Measurements from ENCODE around the gene SLC27A6.

SLC27A6 gene

DNA sequence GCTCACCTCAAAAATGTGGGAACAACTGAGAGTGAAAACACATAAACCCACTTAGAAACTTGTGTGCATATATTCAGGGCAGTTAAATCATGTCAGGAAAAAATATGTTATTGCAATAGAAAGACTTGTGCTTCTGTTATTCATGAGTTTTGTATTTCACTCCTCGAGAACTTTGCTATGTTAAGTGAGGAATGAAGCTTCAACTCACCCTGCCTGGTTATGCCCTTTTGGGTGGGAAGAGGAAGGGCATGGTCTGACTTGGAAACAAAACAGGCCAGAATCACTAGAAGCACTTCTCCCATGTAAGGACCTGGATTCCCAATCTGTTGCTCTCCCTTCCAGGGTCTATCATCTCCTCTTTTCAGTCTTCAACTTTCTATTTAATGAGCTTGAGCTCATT, 14.5 kb downstream of the SLC27A6 start:
- TF ChIP-seq, protein P1, sequence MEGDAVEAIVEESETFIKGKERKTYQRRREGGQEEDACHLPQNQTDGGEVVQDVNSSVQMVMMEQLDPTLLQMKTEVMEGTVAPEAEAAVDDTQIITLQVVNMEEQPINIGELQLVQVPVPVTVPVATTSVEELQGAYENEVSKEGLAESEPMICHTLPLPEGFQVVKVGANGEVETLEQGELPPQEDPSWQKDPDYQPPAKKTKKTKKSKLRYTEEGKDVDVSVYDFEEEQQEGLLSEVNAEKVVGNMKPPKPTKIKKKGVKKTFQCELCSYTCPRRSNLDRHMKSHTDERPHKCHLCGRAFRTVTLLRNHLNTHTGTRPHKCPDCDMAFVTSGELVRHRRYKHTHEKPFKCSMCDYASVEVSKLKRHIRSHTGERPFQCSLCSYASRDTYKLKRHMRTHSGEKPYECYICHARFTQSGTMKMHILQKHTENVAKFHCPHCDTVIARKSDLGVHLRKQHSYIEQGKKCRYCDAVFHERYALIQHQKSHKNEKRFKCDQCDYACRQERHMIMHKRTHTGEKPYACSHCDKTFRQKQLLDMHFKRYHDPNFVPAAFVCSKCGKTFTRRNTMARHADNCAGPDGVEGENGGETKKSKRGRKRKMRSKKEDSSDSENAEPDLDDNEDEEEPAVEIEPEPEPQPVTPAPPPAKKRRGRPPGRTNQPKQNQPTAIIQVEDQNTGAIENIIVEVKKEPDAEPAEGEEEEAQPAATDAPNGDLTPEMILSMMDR (IDR thresholded peaks at IDR 0.05) = no peak
- H3K27me3 ChIP-seq = no peaks in the 10 kb centered on the region
- H3K36me3 ChIP-seq = no peaks in the 10 kb centered on the region
- no peaks in the 10 kb centered on the region for H3K4me1 ChIP-seq (ENCODE audit: control insufficient read depth in 1 of 2, insufficient read depth in 1 of 2, low read depth in 1 of 2, low read length in 1 of 2)
- no peaks in the 10 kb centered on the region for H3K9me3 ChIP-seq
- H3K27ac ChIP-seq = no peak overlapping the region
- no peak overlapping the region for H3K4me3 ChIP-seq (ENCODE audit: low read depth in 1 of 2, low read length in 1 of 2)

DNA sequence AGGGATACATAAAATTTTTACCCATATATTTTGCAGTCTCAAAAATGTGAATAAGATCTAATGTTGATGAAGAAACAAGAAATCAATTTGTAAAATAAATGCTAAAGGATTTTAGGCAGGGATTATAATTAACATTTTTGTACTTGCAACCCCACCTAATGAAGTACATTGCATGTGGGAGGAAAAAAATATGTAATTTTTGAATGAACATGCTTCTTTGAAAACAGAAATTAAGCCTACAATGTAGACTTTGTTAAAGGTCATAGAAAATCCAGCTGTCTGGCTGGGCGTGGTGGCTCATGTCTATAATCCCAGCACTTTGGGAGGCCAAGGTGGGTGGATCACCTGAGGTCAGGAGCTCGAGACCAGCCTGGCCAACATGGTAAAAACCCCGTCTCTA, 15.6 kb downstream of the SLC27A6 start:
- Histone ChIP-seq H3K4me3 (ENCODE audit: low read depth in 1 of 2, low read length in 1 of 2) (no peak overlapping the region), H3K36me3 (no peaks in the 10 kb centered on the region), H3K27me3 (no peaks in the 10 kb centered on the region), H3K27ac (no peak overlapping the region), H3K9me3 (no peaks in the 10 kb centered on the region), H3K4me1 (ENCODE audit: control insufficient read depth in 1 of 2, insufficient read depth in 1 of 2, low read depth in 1 of 2, low read length in 1 of 2) (no peaks in the 10 kb centered on the region)
- TF ChIP-seq, protein P1 (IDR thresholded peaks at IDR 0.05) = no peak

DNA sequence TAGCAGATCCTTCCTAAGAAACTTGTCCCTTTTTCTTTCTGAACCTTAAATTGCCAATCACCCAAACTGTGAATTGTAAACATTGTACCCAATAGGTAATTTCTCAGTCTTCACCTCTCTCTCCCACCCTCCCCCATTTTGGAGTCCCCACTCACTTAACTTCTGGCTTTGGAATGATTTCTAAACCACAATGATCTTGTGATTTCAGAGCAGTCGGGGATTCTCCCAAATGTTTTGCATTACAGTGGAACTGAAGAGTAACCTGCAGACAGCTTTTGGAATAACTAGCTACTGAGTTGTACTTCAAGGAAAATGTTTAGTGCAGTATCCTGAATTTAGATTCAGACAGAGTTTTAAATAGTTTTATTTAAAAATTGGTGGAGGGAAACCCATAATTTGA, 19.2 kb downstream of the SLC27A6 start:
- Histone ChIP-seq H3K4me3 (ENCODE audit: low read depth in 1 of 2, low read length in 1 of 2) (no peak overlapping the region), H3K27me3 (no peaks in the 10 kb centered on the region), H3K27ac (no peak overlapping the region), H3K36me3 (no peaks in the 10 kb centered on the region), H3K4me1 (ENCODE audit: control insufficient read depth in 1 of 2, insufficient read depth in 1 of 2, low read depth in 1 of 2, low read length in 1 of 2) (no peaks in the 10 kb centered on the region), H3K9me3 (no peaks in the 10 kb centered on the region)
- TF ChIP-seq, protein P1 (IDR thresholded peaks at IDR 0.05) = no peak

DNA sequence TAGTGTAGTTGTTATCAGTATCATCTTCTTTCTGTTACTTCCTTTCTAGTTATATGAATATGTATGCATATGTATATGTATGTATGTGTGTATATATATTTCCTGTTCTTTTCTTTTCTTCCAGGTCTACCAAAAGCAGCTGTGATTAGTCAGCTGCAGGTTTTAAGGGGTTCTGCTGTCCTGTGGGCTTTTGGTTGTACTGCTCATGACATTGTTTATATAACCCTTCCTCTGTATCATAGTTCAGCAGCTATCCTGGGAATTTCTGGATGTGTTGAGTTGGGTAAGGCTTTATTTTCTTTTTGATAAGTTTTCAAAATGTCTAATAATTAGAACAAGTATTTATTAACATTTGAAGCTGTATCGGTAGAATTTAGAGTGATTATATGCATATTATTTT, 23.2 kb downstream of the SLC27A6 start:
- Histone ChIP-seq H3K4me3 (ENCODE audit: low read depth in 1 of 2, low read length in 1 of 2) (no peak overlapping the region), H3K9me3 (no peaks in the 10 kb centered on the region), H3K36me3 (no peaks in the 10 kb centered on the region), H3K27ac (no peak overlapping the region), H3K4me1 (ENCODE audit: control insufficient read depth in 1 of 2, insufficient read depth in 1 of 2, low read depth in 1 of 2, low read length in 1 of 2) (no peaks in the 10 kb centered on the region), H3K27me3 (no peaks in the 10 kb centered on the region)
- TF ChIP-seq, protein P1 (IDR thresholded peaks at IDR 0.05) = no peak

DNA sequence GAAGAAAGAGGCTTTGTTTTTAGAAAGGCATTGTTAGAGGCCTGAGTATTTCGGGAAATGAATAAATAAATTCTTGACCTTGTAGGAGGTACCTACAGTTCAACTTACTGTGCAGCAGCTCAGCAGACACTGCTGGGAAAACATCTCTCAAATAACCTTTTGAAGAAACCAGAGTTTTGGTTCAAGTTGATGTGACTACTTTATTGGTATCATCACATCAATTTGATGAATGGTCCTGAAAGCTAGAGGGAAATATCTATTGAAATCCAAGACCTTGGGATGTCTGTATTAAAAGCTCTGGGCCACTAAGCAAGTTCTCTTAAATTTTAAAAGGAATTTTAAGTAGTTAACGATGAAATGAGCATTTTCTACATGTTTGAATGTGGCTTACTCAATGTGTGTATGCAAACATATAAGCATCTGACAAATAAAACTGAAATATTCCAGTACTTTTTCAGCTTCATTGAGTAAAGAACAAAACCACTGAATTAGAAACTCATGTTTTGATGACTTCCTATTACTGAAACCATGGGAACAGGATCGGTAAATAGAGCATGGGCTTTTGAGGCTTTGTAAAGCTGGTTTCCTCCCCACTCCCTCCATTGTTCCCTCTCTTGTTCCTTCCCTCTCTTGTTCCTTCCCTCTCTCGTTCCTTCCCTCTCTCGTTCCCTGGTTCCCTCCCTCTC, 36.7 kb downstream of the SLC27A6 start:
- no peak overlapping the region for H3K27ac ChIP-seq
- TF ChIP-seq, protein P1 (IDR thresholded peaks at IDR 0.05) = no peak

DNA sequence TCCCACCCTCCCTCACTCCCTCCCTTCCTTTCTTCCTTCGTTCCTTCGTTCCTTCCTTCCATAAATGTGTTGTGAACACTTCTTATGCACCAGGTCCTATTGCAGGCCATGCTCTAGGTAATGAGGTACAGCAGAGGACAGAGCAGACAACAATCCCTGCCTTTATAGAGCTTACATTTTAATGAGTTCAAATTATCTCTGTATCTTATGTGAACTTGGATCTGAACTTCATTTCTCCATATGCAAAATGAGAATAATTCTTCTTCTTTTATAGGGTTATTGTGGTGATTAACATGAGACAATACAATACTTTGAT, 37.2 kb downstream of the SLC27A6 start:
- Histone ChIP-seq H3K4me3 (ENCODE audit: low read depth in 1 of 2, low read length in 1 of 2) (no peak overlapping the region), H3K36me3 (no peaks in the 10 kb centered on the region), H3K4me1 (ENCODE audit: control insufficient read depth in 1 of 2, insufficient read depth in 1 of 2, low read depth in 1 of 2, low read length in 1 of 2) (no peaks in the 10 kb centered on the region), H3K27me3 (no peaks in the 10 kb centered on the region), H3K27ac (no peak overlapping the region), H3K9me3 (no peaks in the 10 kb centered on the region)
- TF ChIP-seq, protein P1 (IDR thresholded peaks at IDR 0.05) = no peak

More for the DNA sequence above, 36.7 kb downstream of the SLC27A6 start:
- Histone ChIP-seq H3K36me3 (no peaks in the 10 kb centered on the region), H3K9me3 (no peaks in the 10 kb centered on the region), H3K4me1 (ENCODE audit: control insufficient read depth in 1 of 2, insufficient read depth in 1 of 2, low read depth in 1 of 2, low read length in 1 of 2) (no peaks in the 10 kb centered on the region), H3K4me3 (ENCODE audit: low read depth in 1 of 2, low read length in 1 of 2) (no peak overlapping the region), H3K27me3 (no peaks in the 10 kb centered on the region)

Measured in neutrophil (primary cell).